Prostate gland (tissue), 2 donors: ENCODE measurements around the gene KRT23. TPM values are rescaled to one million over a fixed set of nuclear protein-coding genes. Genes with fewer than 3 reads are reported as not detected.

Experiments
- DNase-seq: peaks from one replicate; pipeline ENCODE4 v3.0.0-alpha.2; 2019; ENCODE audit warnings: low spot score
- H3K27ac ChIP-seq, 2 donors: fragments of 200-600 bp; sonication (generic); 2 replicates each; pipeline ENCODE4 v1.5.1; 2017 to 2019
- H3K27me3 ChIP-seq: fragments of 200-600 bp; sonication (generic); replicated peaks from 2 replicates; pipeline ENCODE4 v1.5.1; 2019; ENCODE audit not compliant: insufficient read depth
- H3K36me3 ChIP-seq, 2 donors: fragments of 200-600 bp; sonication (generic); 1 replicate in 1 of 2; 2 replicates in 1 of 2; pipeline versions ENCODE4 v1.5.1 to v1.8.1; 2017 to 2019
- H3K4me1 ChIP-seq: fragments of 200-600 bp; sonication (generic); replicated peaks from 2 replicates; pipeline ENCODE4 v1.5.1; 2019
- H3K4me3 ChIP-seq, 2 donors: fragments of 200-600 bp; sonication (generic); 2 replicates each; pipeline ENCODE4 v1.5.1; 2017 to 2019
- H3K9me3 ChIP-seq: fragments of 200-600 bp; sonication (generic); 2 replicates; pipeline ENCODE4 v1.5.1; 2017
- POLR2A ChIP-seq: fragments of 450-650 bp; IDR thresholded peaks from one replicate; pipeline ENCODE4 v1.6.1; 2016; ENCODE audit warnings: antibody characterized with exemption, mild to moderate bottlenecking
- POLR2AphosphoS5 ChIP-seq: sonication (generic); formaldehyde crosslinking; IDR thresholded peaks from one replicate; pipeline ENCODE4 v1.6.1; 2017; ENCODE audit warnings: antibody characterized with exemption
- WGBS: methylation state at CpG from one replicate; pipeline ENCODE4 v1.1.5; 2018; 5-methylcytosine and 5-hydroxymethylcytosine counted together
- intact Hi-C: fragments of 100-400 bp; cut with DNase I; formaldehyde crosslinking; loops from one replicate; pipeline ENCODE4 v1.14.2; 2022
- total RNA-seq, 2 donors: library from RNA; depleted of rRNA; stranded (reverse); fragments of >200 nt; gene quantifications; one replicate each; pipeline ENCODE4 v1.1.0, GENCODE V29; 2016
- TF ChIP-seq, protein P1 (sequence below), 4 experiments: fragments of 200-600 bp in 2 of 4; fragments of 450-650 bp in 2 of 4; sonication (generic) in 2 of 4; IDR thresholded peaks; 1 replicate in 3 of 4; 2 replicates in 1 of 4; pipeline ENCODE4 v1.5.1; 2016 to 2019; ENCODE audit warnings: antibody characterized with exemption in 4 of 4, mild to moderate bottlenecking in 2 of 4, moderate library complexity in 2 of 4

The KRT23 gene
- total RNA-seq, 2 donors from 2014 or later = 19.6 to 38.9 TPM

GRCh38 chr17:40901981-40902474 lies 35.4 kb downstream of the KRT23 start:
- TF ChIP-seq POLR2AphosphoS5 (peak; percentile 85), POLR2A (no peak)
- TF ChIP-seq, protein P1, sequence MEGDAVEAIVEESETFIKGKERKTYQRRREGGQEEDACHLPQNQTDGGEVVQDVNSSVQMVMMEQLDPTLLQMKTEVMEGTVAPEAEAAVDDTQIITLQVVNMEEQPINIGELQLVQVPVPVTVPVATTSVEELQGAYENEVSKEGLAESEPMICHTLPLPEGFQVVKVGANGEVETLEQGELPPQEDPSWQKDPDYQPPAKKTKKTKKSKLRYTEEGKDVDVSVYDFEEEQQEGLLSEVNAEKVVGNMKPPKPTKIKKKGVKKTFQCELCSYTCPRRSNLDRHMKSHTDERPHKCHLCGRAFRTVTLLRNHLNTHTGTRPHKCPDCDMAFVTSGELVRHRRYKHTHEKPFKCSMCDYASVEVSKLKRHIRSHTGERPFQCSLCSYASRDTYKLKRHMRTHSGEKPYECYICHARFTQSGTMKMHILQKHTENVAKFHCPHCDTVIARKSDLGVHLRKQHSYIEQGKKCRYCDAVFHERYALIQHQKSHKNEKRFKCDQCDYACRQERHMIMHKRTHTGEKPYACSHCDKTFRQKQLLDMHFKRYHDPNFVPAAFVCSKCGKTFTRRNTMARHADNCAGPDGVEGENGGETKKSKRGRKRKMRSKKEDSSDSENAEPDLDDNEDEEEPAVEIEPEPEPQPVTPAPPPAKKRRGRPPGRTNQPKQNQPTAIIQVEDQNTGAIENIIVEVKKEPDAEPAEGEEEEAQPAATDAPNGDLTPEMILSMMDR (IDR thresholded peaks at IDR 0.05) = no peak
- intact Hi-C loops = no loop called here
- DNase-seq = peak; percentile 74
- Histone ChIP-seq H3K27me3 (no peaks in the 10 kb centered on the region), H3K27ac (peak overlapping the region; percentile 29 to 46), H3K9me3 (no peaks in the 10 kb centered on the region), H3K36me3 (no peaks in the 10 kb centered on the region), H3K4me1 (peaks cover 7% of the 10 kb centered on the region), H3K4me3 (no peak overlapping the region)
- WGBS = 52% methylated on average over 1 of the region's 1 CpG

- no peak for DNase-seq
- no peak for TF ChIP-seq POLR2A
- TF ChIP-seq, protein P1 (IDR thresholded peaks at IDR 0.05) = no peak
- peaks cover 7% of the 10 kb centered on the region for H3K4me1 ChIP-seq
- H3K9me3 ChIP-seq = no peaks in the 10 kb centered on the region
- no peaks in the 10 kb centered on the region for H3K36me3 ChIP-seq
- no peak overlapping the region for H3K27ac ChIP-seq
- WGBS = 65% methylated on average over 5 of the region's 5 CpGs
- intact Hi-C loops = no loop called here
- no peaks in the 10 kb centered on the region for H3K27me3 ChIP-seq
- no peak overlapping the region for H3K4me3 ChIP-seq
Observed at GRCh38 chr17:40900809-40901356, 36.6 kb downstream of the KRT23 start.

GRCh38 chr17:40896916-40897455 lies 40.5 kb downstream of the KRT23 start:
- intact Hi-C loops = no loop called here
- 68% methylated on average over 4 of the region's 4 CpGs for WGBS

GRCh38 chr17:40895106-40895730 lies 42.2 kb downstream of the KRT23 start:
- no peaks in the 10 kb centered on the region for H3K4me1 ChIP-seq
- no peaks in the 10 kb centered on the region for H3K36me3 ChIP-seq
- TF ChIP-seq, protein P1 (IDR thresholded peaks at IDR 0.05) = no peak
- no peak for TF ChIP-seq POLR2A
- TF ChIP-seq POLR2AphosphoS5 = no peak
- no peak overlapping the region for H3K27ac ChIP-seq
- H3K4me3 ChIP-seq = no peak overlapping the region
- 65% methylated on average over 9 of the region's 9 CpGs for WGBS
- intact Hi-C loops = no loop called here
- DNase-seq = no peak
- H3K27me3 ChIP-seq = no peaks in the 10 kb centered on the region
- H3K9me3 ChIP-seq = no peaks in the 10 kb centered on the region

More at GRCh38 chr17:40896916-40897455, 40.5 kb downstream of the KRT23 start:
- TF ChIP-seq POLR2AphosphoS5 (no peak), POLR2A (no peak)
- Histone ChIP-seq H3K27ac (no peak overlapping the region), H3K4me3 (no peak overlapping the region), H3K9me3 (no peaks in the 10 kb centered on the region), H3K27me3 (no peaks in the 10 kb centered on the region), H3K36me3 (no peaks in the 10 kb centered on the region), H3K4me1 (no peaks in the 10 kb centered on the region)
- no peak for DNase-seq

DNA sequence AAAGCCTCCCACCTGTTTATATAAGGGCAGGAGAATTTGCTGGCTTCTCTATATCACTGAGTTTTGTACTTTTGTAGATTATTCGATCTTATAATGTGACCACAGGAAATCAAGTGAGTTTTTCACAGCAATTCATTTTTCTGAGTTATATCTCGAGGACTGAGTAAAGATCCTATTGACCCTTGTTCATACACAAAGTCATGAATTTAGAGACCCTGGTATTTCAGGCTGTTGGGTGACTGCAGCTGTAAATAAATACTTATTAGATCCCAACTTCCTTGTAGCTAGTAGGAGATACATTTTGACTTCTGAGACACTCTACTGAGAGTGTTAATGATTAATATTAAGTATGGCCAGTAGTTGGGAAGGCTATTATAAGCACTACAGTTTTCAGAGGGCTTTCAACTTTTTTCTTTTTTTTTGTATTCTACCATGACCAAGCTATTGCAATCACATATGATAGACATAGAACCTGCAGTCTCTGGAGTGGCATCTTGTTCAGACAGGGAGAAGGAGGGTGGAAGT lies 49.2 kb downstream of the KRT23 start:
- Histone ChIP-seq H3K27me3 (no peaks in the 10 kb centered on the region), H3K27ac (no peak overlapping the region), H3K9me3 (no peaks in the 10 kb centered on the region), H3K36me3 (no peaks in the 10 kb centered on the region), H3K4me1 (no peaks in the 10 kb centered on the region), H3K4me3 (no peak overlapping the region)
- TF ChIP-seq POLR2A (no peak), POLR2AphosphoS5 (no peak)
- intact Hi-C loops = no loop called here
- DNase-seq = no peak
- 95% methylated on average over 2 of the region's 2 CpGs for WGBS
